DND-41 (cell line): ENCODE measurements around the gene CDCA3.
A peak's percentile ranks its signal among the peaks of the same experiment; 100 is the strongest.
"Not testable (repeated sequence)": the region's sequence is repeated elsewhere in the genome, so short reads cannot be mapped to it uniquely, and the experiment has no call there.

Source experiments
- ATAC-seq: fragments of 200-7000 bp; cut with Tn5 transposase; 3 replicates; pipeline ENCODE4 v1.9.1; 2021; ENCODE audit warnings: low read depth; ENCODE audit not compliant: insufficient read depth
- DNase-seq: peaks from one replicate; pipeline ENCODE4 v3.0.0-alpha.2; 2020
- H2AFZ ChIP-seq: 2 replicates; pipeline ENCODE4 v1.6.0; 2012; ENCODE audit warnings: low read depth, low read length
- H3K27ac ChIP-seq: 2 replicates; pipeline ENCODE4 v1.5.1; 2012; ENCODE audit warnings: low read length, inconsistent platforms
- H3K27me3 ChIP-seq: fragments of 200-600 bp; sonication (generic); 2 replicates; pipeline ENCODE4 v1.6.0; 2012; ENCODE audit warnings: low read length, mild to moderate bottlenecking, inconsistent platforms; ENCODE audit not compliant: insufficient read depth, poor library complexity
- H3K36me3 ChIP-seq: 2 replicates; pipeline ENCODE4 v1.5.1; 2012; ENCODE audit warnings: low read length, inconsistent platforms; ENCODE audit not compliant: insufficient read depth
- H3K4me1 ChIP-seq: 2 replicates; pipeline ENCODE4 v1.5.1; 2012; ENCODE audit warnings: mild to moderate bottlenecking, low read length; ENCODE audit not compliant: insufficient read depth
- H3K4me2 ChIP-seq: 2 replicates; pipeline ENCODE4 v1.6.0; 2012; ENCODE audit warnings: mild to moderate bottlenecking, moderate library complexity, low read length, inconsistent platforms; ENCODE audit not compliant: insufficient read depth
- H3K4me3 ChIP-seq, 2 experiments: fragments of 200-600 bp in 1 of 2; shearing (Covaris generic) in 1 of 2; 2 replicates each; pipeline ENCODE4 v1.5.1; 2012 to 2016; ENCODE audit warnings: inconsistent platforms in 2 of 2, low read length in 2 of 2, mild to moderate bottlenecking in 2 of 2, low read depth in 1 of 2, moderate library complexity in 1 of 2
- H3K79me2 ChIP-seq: 2 replicates; pipeline ENCODE4 v1.6.0; 2012; ENCODE audit warnings: low read length, inconsistent platforms; ENCODE audit not compliant: insufficient read depth
- H3K9ac ChIP-seq: 2 replicates; pipeline ENCODE4 v1.6.0; 2012; ENCODE audit warnings: low read depth, mild to moderate bottlenecking, inconsistent platforms, low read length, moderate library complexity
- H3K9me3 ChIP-seq: 2 replicates; pipeline ENCODE4 v1.5.1; 2012; ENCODE audit warnings: low read length, moderate library complexity, mild to moderate bottlenecking, inconsistent platforms; ENCODE audit not compliant: insufficient read depth, severe bottlenecking
- H4K20me1 ChIP-seq: 2 replicates; pipeline ENCODE4 v1.6.0; 2012; ENCODE audit warnings: low read length; ENCODE audit not compliant: insufficient read depth
- CTCF ChIP-seq: IDR thresholded peaks from 2 replicates; pipeline ENCODE4 v1.5.1; 2012; ENCODE audit warnings: borderline replicate concordance, low read length, moderate library complexity, mild to moderate bottlenecking; ENCODE audit not compliant: poor library complexity, severe bottlenecking; ENCODE audit errors: extremely low read depth
- EZH2 ChIP-seq: IDR thresholded peaks from 3 replicates; pipeline ENCODE4 v1.6.1; 2012; ENCODE audit warnings: borderline replicate concordance, low read depth, mild to moderate bottlenecking, moderate library complexity, low read length, inconsistent platforms; ENCODE audit not compliant: severe bottlenecking

The CDCA3 gene

GRCh38 chr12:6883252-6883651 lies 32.2 kb upstream of the CDCA3 start:
- DNase-seq (no peak), ATAC-seq (no peak)
- no peaks in the 10 kb centered on the region for H4K20me1 ChIP-seq
- no peaks in the 10 kb centered on the region for H3K79me2 ChIP-seq
- H3K4me3 ChIP-seq, result no peak overlapping the region
- H3K4me1 ChIP-seq, result no peaks in the 10 kb centered on the region
- H3K4me2 ChIP-seq, result no peak overlapping the region
- TF ChIP-seq CTCF (no peak), EZH2 (no peak)
- H3K36me3 ChIP-seq, result peaks cover 23% of the 10 kb centered on the region
- no peak overlapping the region for H2AFZ ChIP-seq
- H3K27me3 ChIP-seq, result no peaks in the 10 kb centered on the region
- no peaks in the 10 kb centered on the region for H3K9me3 ChIP-seq
- no peak overlapping the region for H3K9ac ChIP-seq
- no peak overlapping the region for H3K27ac ChIP-seq

GRCh38 chr12:6879824-6880223 lies 28.7 kb upstream of the CDCA3 start:
- H3K9ac ChIP-seq, H3K4me2 ChIP-seq: not testable (repeated sequence)

GRCh38 chr12:6874015-6874368 lies 22.9 kb upstream of the CDCA3 start:
- Histone ChIP-seq H2AFZ (peak overlapping the region; percentile 89), H4K20me1 (peaks cover 35% of the 10 kb centered on the region), H3K36me3 (peaks cover 50% of the 10 kb centered on the region), H3K79me2 (peaks cover 35% of the 10 kb centered on the region), H3K4me3 (peak overlapping the region; percentile 87 to 95; a peak in 3 of 4 replicates), H3K4me1 (peaks cover 51% of the 10 kb centered on the region), H3K27ac (peak overlapping the region; percentile 77), H3K4me2 (peak overlapping the region; percentile 99), H3K9ac (peak overlapping the region; percentile 89)
- not testable (repeated sequence) for ATAC-seq, H3K9me3 ChIP-seq, DNase-seq, H3K27me3 ChIP-seq

More at GRCh38 chr12:6879824-6880223, 28.7 kb upstream of the CDCA3 start:
- H3K27me3 ChIP-seq, H3K27ac ChIP-seq, ATAC-seq, H3K9me3 ChIP-seq, H3K4me3 ChIP-seq, H3K4me1 ChIP-seq, H3K79me2 ChIP-seq, H2AFZ ChIP-seq, DNase-seq, H4K20me1 ChIP-seq: not testable (repeated sequence)
- H3K36me3 ChIP-seq, result peaks cover 25% of the 10 kb centered on the region

GRCh38 chr12:6873094-6874014 lies 22.3 kb upstream of the CDCA3 start, which contains the start of gene SPSB2:
TSS of gene SPSB2 (minus strand) at chr12:6873303. CDS start at chr12:6872901, 402 bp downstream.
- H3K9ac ChIP-seq, result peak within 1 kb of the TSS; percentile 89
- peak within 1 kb of the TSS; percentile 89 for H2AFZ ChIP-seq
- H3K27ac ChIP-seq, result peak within 1 kb of the TSS; percentile 80
- peaks cover 58% of the 10 kb centered on the region for H3K4me1 ChIP-seq
- H4K20me1 ChIP-seq, result peaks cover 41% of the 10 kb centered on the region
- H3K4me2 ChIP-seq, result peak within 1 kb of the TSS; percentile 99
- no peaks in the 10 kb centered on the region for H3K27me3 ChIP-seq
- no peaks in the 10 kb centered on the region for H3K9me3 ChIP-seq
- peaks cover 56% of the 10 kb centered on the region for H3K36me3 ChIP-seq
- peak within 1 kb of the TSS; percentile 87 to 95 for H3K4me3 ChIP-seq
- ATAC-seq (peak; percentile 82), DNase-seq (peak; percentile 99)
- TF ChIP-seq EZH2, result no peak
- TF ChIP-seq CTCF, result no peak
- peaks cover 41% of the 10 kb centered on the region for H3K79me2 ChIP-seq
